Nephron progenitor cell (in vitro differentiated cells): ENCODE results near the gene FGF21.

Source experiments
- DNase-seq: peaks from one replicate; pipeline ENCODE4 v3.0.0; 2021
- H3K27ac Mint-ChIP-seq: 2 replicates; pipeline ENCODE4 v1.8.0; 2021; ENCODE audit warnings: mild to moderate bottlenecking, moderate library complexity, mixed read lengths
- H3K27me3 Mint-ChIP-seq: 2 replicates; pipeline ENCODE4 v1.8.0; 2021; ENCODE audit warnings: mild to moderate bottlenecking, low read depth, mixed read lengths; ENCODE audit not compliant: poor library complexity
- H3K36me3 Mint-ChIP-seq: 2 replicates; pipeline ENCODE4 v1.8.0; 2021; ENCODE audit warnings: low read depth, mixed read lengths
- H3K4me1 Mint-ChIP-seq: 2 replicates; pipeline ENCODE4 v1.8.0; 2021; ENCODE audit warnings: mixed read lengths
- H3K4me3 Mint-ChIP-seq: 2 replicates; pipeline ENCODE4 v1.8.0; 2021; ENCODE audit warnings: mild to moderate bottlenecking, moderate library complexity, mixed read lengths
- H3K9me3 Mint-ChIP-seq: 2 replicates; pipeline ENCODE4 v1.8.0; 2021; ENCODE audit warnings: mild to moderate bottlenecking, moderate library complexity, mixed read lengths
- TF ChIP-seq, protein P1 (sequence below): fragments of 200-600 bp; sonication (generic); IDR thresholded peaks from 2 replicates; pipeline ENCODE4 v1.5.0; 2021; ENCODE audit warnings: antibody characterized with exemption

FGF21 gene

GRCh38 chr19:48798937-48799336 lies 43.6 kb downstream of the FGF21 start:
- H3K27ac Mint-ChIP-seq, result peak overlapping the region; percentile 68

DNA sequence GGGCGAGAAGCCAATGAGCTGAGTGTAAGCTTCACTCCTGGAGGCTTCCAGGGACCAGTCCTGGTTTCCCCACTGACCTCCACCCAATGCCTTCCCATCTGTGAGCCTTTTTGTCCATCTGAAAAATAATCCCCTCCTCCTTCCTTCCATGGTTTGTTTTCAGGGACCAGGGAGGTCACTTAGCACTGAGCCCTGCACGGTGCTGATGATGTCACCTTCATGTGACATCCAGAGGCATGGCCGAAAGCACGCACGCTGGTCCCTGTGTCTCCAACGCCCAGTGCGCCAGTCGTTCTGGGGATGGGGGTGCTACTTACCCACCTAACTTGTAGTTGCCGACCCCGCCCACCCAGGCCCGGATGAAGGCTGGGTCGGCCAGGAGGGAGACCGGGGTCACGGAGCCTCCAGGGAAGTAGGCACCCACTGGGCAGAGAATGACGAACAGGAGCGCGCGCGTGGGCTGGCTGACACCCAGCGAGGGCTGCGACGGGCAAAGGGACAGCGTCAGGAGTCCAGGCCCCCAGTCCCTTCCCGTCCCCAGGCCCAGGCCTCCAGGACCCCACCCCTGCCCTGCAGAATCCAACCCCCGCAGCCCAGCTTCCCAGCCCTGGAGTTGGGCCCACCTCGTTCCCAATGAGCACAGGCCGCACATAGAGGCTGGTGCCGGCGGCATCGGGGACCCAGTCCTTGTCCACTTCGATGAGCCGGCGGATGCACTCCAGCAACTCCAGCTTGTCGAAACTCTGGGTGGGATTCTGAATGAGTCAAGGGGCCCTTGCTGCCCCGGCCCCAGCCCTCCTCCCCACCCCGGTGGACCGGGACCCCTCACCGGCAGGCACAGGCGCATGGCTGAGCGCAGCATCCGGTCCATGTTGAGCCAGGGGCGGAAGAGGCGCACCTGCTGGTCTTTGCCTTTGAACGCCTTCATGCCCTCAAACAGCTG lies 44.3 kb downstream of the FGF21 start:
- H3K27me3 Mint-ChIP-seq, result no peaks in the 10 kb centered on the region
- DNase-seq, result no peak
- H3K27ac Mint-ChIP-seq, result peak overlapping the region; percentile 68
- TF ChIP-seq, protein P1, sequence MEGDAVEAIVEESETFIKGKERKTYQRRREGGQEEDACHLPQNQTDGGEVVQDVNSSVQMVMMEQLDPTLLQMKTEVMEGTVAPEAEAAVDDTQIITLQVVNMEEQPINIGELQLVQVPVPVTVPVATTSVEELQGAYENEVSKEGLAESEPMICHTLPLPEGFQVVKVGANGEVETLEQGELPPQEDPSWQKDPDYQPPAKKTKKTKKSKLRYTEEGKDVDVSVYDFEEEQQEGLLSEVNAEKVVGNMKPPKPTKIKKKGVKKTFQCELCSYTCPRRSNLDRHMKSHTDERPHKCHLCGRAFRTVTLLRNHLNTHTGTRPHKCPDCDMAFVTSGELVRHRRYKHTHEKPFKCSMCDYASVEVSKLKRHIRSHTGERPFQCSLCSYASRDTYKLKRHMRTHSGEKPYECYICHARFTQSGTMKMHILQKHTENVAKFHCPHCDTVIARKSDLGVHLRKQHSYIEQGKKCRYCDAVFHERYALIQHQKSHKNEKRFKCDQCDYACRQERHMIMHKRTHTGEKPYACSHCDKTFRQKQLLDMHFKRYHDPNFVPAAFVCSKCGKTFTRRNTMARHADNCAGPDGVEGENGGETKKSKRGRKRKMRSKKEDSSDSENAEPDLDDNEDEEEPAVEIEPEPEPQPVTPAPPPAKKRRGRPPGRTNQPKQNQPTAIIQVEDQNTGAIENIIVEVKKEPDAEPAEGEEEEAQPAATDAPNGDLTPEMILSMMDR, result no peak
- peaks cover 11% of the 10 kb centered on the region for H3K36me3 Mint-ChIP-seq
- no peak overlapping the region for H3K4me3 Mint-ChIP-seq
- H3K4me1 Mint-ChIP-seq, result peaks cover 36% of the 10 kb centered on the region
- no peaks in the 10 kb centered on the region for H3K9me3 Mint-ChIP-seq

More at GRCh38 chr19:48798937-48799336, 43.6 kb downstream of the FGF21 start:
- Mint-ChIP-seq H3K9me3 (no peaks in the 10 kb centered on the region), H3K4me3 (no peak overlapping the region), H3K4me1 (peaks cover 37% of the 10 kb centered on the region), H3K36me3 (peaks cover 9% of the 10 kb centered on the region), H3K27me3 (no peaks in the 10 kb centered on the region)
- no peak for DNase-seq
- TF ChIP-seq, protein P1, result no peak

DNA sequence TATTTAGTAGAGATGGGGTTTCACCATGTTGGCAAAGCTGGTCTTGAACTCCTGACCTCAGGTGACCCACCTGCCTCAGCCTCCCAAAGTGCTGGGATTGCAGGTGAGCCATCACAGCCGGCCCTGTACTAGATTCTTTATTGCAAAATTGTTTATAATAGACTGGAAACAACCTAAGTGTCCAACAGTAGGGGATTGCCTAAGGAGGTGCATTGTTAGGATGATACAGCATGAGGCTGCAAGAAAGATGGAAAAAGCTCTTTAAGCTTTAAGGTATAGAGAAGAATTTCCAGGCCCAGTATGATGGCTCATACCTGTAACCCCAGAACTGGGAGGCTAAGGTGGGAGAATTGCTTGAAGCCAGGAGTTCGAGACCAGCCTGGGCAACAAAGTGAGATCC lies 47.3 kb downstream of the FGF21 start:
- TF ChIP-seq, protein P1, result no peak
- H3K9me3 Mint-ChIP-seq, result no peaks in the 10 kb centered on the region
- peaks cover 47% of the 10 kb centered on the region for H3K4me1 Mint-ChIP-seq
- H3K27me3 Mint-ChIP-seq, result no peaks in the 10 kb centered on the region
- H3K4me3 Mint-ChIP-seq, result no peak overlapping the region
- DNase-seq, result no peak
- no peak overlapping the region for H3K27ac Mint-ChIP-seq
- peaks cover 13% of the 10 kb centered on the region for H3K36me3 Mint-ChIP-seq

- Mint-ChIP-seq H3K9me3 (no peaks in the 10 kb centered on the region), H3K27ac (peak overlapping the region; percentile 39)
Observed at GRCh38 chr19:48804496-48804895, 49.2 kb downstream of the FGF21 start.

DNA sequence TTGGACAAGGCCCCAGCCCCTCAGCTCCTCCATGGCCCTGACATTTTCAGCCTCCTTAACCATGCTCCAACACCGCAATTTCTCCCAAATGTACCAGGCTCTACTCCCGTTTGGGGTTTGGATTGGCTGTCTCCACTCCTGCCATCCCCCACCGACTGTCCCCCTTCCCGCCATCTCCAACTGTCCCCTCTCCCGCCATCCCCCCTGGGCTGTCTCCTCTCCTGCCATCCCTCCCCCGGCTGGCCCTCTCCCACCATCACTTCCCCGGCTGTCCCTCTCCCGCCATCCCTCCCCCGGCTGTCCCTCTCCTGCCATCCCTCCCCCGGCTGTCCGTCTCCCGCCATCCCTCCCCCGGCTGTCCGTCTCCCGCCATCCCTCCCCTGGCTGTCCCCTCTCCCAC lies 50.1 kb downstream of the FGF21 start:
- Mint-ChIP-seq H3K9me3 (no peaks in the 10 kb centered on the region), H3K36me3 (peaks cover 4% of the 10 kb centered on the region), H3K4me1 (peaks cover 54% of the 10 kb centered on the region), H3K27me3 (no peaks in the 10 kb centered on the region), H3K4me3 (no peak overlapping the region), H3K27ac (no peak overlapping the region)
- no peak for DNase-seq
- TF ChIP-seq, protein P1, result no peak

More at GRCh38 chr19:48804496-48804895, 49.2 kb downstream of the FGF21 start:
- no peak for DNase-seq
- H3K36me3 Mint-ChIP-seq, result peaks cover 9% of the 10 kb centered on the region
- H3K27me3 Mint-ChIP-seq, result no peaks in the 10 kb centered on the region
- peaks cover 50% of the 10 kb centered on the region for H3K4me1 Mint-ChIP-seq
- TF ChIP-seq, protein P1, result no peak
- H3K4me3 Mint-ChIP-seq, result no peak overlapping the region

DNA sequence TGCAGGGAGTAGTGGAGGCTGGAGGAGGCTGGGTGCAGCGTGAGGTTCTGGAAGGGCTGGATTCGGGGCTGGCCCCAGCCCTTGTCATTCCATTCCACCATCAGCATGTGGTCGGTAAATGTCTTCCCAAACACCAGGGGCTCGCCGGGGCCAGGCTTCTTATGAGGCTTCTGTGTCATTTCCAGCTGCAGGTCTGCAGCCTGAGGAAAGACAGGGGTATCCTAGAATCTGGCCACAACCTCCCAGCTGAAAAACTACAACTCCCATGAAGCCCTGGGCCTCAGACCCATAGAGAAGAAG lies 51.1 kb downstream of the FGF21 start:
- TF ChIP-seq, protein P1, result no peak
- Mint-ChIP-seq H3K4me1 (peaks cover 56% of the 10 kb centered on the region), H3K27me3 (peaks cover 4% of the 10 kb centered on the region), H3K27ac (peak overlapping the region; percentile 89), H3K4me3 (peak overlapping the region; percentile 57), H3K36me3 (peaks cover 4% of the 10 kb centered on the region), H3K9me3 (no peaks in the 10 kb centered on the region)
- DNase-seq, result peak; percentile 66
